ENCODE measurements around the gene IRAK1. TPM values are rescaled to one million over a fixed set of nuclear protein-coding genes. Genes with fewer than 3 reads are reported as not detected.
A peak's percentile ranks its signal among the peaks of the same experiment; 100 is the strongest.

The IRAK1 gene
- total and polyA plus RNA-seq, 9 of the 15 experiments (the other 6 are each of a cell fraction or from before 2014, with no cell fraction given) = 11.6 to 261 (median 91.6) TPM

- TF ChIP-seq CTCFL (IDR thresholded peaks at IDR 0.05; ENCODE audit: borderline replicate concordance, insufficient read depth, low read depth, low read length, poor library complexity, severe bottlenecking) = peak; percentile 45
- peak; percentile 81 for TF ChIP-seq CCNT2 (IDR thresholded peaks at IDR 0.05; ENCODE audit: borderline replicate concordance, extremely low read depth, insufficient read length, low read depth, low read length)
- no peak for TF ChIP-seq ZNF511 (CRISPR knock-in tag; IDR thresholded peaks at IDR 0.05)
- TF ChIP-seq HDAC1 (IDR thresholded peaks at IDR 0.05) = no peak
- TF ChIP-seq IFI16 (CRISPR knock-in tag; IDR thresholded peaks at IDR 0.05) = no peak
- TF ChIP-seq SIN3A (IDR thresholded peaks at IDR 0.05; ENCODE audit: borderline replicate concordance in 2 of 2, control insufficient read depth in 1 of 2, low read depth in 2 of 2, low read length in 2 of 2) = peak; percentile 38 to 87; a peak in 1 of 4 replicates
- no peak for TF ChIP-seq EWSR1 (IDR thresholded peaks at IDR 0.05; ENCODE audit: borderline replicate concordance, low read depth, partially characterized antibody)
- TF ChIP-seq ZNF3 (CRISPR knock-in tag; IDR thresholded peaks at IDR 0.05) = no peak
- no peak for TF ChIP-seq HDAC8 (tag; IDR thresholded peaks at IDR 0.05)
Observed at GRCh38 chrX:154019633-154020528, at the start of gene IRAK1 (continued).
